Mesothelial cell of epicardium (in vitro differentiated cells): ENCODE data around the gene ERC2. TPM values are rescaled to one million over a fixed set of nuclear protein-coding genes. Genes with fewer than 3 reads are reported as not detected.

ENCODE experiments used
- DNase-seq, 2 experiments: peaks; one replicate each; pipeline ENCODE4 v3.0.0; 2021; ENCODE audit warnings: low spot score in 2 of 2; ENCODE audit not compliant: unreplicated experiment in 2 of 2
- H3K27ac Mint-ChIP-seq: 2 replicates; pipeline ENCODE4 v1.8.0; 2021; ENCODE audit warnings: mixed read lengths
- H3K27me3 Mint-ChIP-seq: 2 replicates; pipeline ENCODE4 v1.8.0; 2021; ENCODE audit warnings: low read depth, mixed read lengths
- H3K36me3 Mint-ChIP-seq: 2 replicates; pipeline ENCODE4 v1.8.0; 2021; ENCODE audit warnings: mixed read lengths
- H3K4me1 Mint-ChIP-seq: 2 replicates; pipeline ENCODE4 v1.8.0; 2021; ENCODE audit warnings: mixed read lengths
- H3K4me3 Mint-ChIP-seq: 2 replicates; pipeline ENCODE4 v1.8.0; 2021; ENCODE audit warnings: mild to moderate bottlenecking, moderate library complexity, mixed read lengths
- H3K9me3 Mint-ChIP-seq: 2 replicates; pipeline ENCODE4 v1.8.0; 2021; ENCODE audit warnings: mixed read lengths
- CTCF ChIP-seq: fragments of 200-600 bp; sonication (generic); IDR thresholded peaks from one replicate; pipeline ENCODE4 v1.5.0; 2021; ENCODE audit warnings: antibody characterized with exemption; ENCODE audit not compliant: unreplicated experiment
- total RNA-seq: library from RNA; stranded (reverse); gene quantifications from 3 replicates; pipeline ENCODE4 v1.2.1, GENCODE V29; 2021

The ERC2 gene
- total RNA-seq, 1 donor from 2014 or later: 15.6 TPM

DNA sequence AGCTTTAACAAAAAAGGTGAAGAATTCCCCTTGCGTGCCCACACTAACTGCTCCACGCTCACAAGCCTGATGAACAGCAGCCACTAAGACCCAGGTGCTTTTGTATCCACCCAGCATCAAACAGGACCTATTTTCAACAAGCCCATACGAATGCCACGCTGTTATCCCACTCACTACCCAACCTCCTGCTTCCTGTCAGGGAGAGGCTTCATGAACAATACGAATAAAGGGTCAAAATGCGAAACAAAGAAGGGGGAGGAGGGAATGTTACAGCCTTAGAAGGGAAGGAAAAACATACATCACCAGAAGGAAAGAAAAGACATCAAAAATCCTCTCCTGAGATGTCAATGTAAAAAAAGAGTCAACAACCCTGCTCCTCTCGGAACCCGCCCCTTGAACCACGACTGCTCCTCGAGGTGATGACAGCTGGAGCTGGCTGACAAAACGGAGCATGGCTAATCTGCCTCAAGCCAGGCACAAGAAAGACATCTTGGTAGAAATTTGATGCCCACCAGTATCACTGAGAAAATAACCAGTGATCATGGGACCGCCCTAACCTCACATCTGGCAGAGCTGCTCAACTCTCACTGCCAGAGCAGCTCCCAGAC lies 9.7 kb downstream of the ERC2 start:
- Mint-ChIP-seq H3K4me1 (peaks cover 4% of the 10 kb centered on the region), H3K27ac (no peak overlapping the region), H3K36me3 (no peaks in the 10 kb centered on the region), H3K27me3 (peaks cover 5% of the 10 kb centered on the region), H3K9me3 (no peaks in the 10 kb centered on the region), H3K4me3 (no peak overlapping the region)
- no peak for TF ChIP-seq CTCF
- DNase-seq: no peak

DNA sequence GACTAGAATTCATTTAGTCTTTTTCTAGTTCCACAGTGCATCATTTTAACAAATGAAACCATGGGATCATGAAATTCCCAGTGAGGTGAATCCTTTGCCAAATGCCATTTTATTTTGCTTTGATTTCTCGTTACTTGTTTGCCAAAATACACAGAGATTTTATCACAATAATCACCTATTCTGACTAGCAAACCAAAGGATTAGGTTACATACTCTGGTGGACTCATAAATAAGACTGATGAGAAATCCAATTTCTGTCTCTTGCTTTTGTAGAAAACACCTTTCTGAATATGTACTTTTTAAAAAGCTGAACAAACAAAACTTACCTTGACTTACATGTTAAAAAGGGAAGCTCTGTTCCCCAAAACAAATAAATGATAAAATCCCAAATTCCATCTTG lies 12.2 kb downstream of the ERC2 start:
- peaks cover 4% of the 10 kb centered on the region for H3K4me1 Mint-ChIP-seq
- TF ChIP-seq CTCF: no peak
- H3K4me3 Mint-ChIP-seq: no peak overlapping the region
- H3K27ac Mint-ChIP-seq: no peak overlapping the region
- no peak for DNase-seq
- H3K9me3 Mint-ChIP-seq: no peaks in the 10 kb centered on the region
- no peaks in the 10 kb centered on the region for H3K36me3 Mint-ChIP-seq
- peaks cover 4% of the 10 kb centered on the region for H3K27me3 Mint-ChIP-seq

DNA sequence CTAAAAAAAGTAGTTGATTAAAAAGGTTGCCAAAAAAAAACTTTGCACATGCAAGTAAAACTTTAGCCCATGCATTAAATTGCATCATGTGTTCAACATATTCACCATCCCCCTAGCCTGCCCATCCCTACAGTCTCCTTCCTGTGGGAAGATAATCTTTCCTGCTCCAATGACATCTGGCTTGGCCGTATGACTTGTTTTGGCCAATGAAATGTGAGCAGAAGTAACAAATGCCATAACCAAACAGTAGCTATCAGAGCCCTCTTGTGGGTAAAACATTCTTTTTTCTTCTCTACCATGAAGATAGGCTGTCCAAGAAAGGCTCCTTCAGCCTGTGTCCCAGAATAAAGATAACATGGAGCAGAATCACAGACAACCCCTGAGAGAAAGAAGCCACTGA lies 15.3 kb downstream of the ERC2 start:
- Mint-ChIP-seq H3K4me3 (no peak overlapping the region), H3K4me1 (peaks cover 4% of the 10 kb centered on the region), H3K27me3 (peaks cover 4% of the 10 kb centered on the region), H3K27ac (no peak overlapping the region), H3K36me3 (no peaks in the 10 kb centered on the region), H3K9me3 (no peaks in the 10 kb centered on the region)
- DNase-seq: no peak
- no peak for TF ChIP-seq CTCF

GRCh38 chr3:56452085-56452484 lies 16.2 kb downstream of the ERC2 start:
- TF ChIP-seq CTCF: no peak
- Mint-ChIP-seq H3K4me3 (no peak overlapping the region), H3K27ac (no peak overlapping the region), H3K36me3 (no peaks in the 10 kb centered on the region), H3K27me3 (no peaks in the 10 kb centered on the region), H3K4me1 (peaks cover 6% of the 10 kb centered on the region), H3K9me3 (no peaks in the 10 kb centered on the region)
- DNase-seq: no peak

- Mint-ChIP-seq H3K4me1 (peaks cover 1% of the 10 kb centered on the region), H3K36me3 (peaks cover 2% of the 10 kb centered on the region), H3K27me3 (no peaks in the 10 kb centered on the region), H3K4me3 (no peak overlapping the region), H3K9me3 (peaks cover 12% of the 10 kb centered on the region), H3K27ac (no peak overlapping the region)
- no peak for DNase-seq
- no peak for TF ChIP-seq CTCF
Observed at GRCh38 chr3:56443372-56443771, 24.9 kb downstream of the ERC2 start.

DNA sequence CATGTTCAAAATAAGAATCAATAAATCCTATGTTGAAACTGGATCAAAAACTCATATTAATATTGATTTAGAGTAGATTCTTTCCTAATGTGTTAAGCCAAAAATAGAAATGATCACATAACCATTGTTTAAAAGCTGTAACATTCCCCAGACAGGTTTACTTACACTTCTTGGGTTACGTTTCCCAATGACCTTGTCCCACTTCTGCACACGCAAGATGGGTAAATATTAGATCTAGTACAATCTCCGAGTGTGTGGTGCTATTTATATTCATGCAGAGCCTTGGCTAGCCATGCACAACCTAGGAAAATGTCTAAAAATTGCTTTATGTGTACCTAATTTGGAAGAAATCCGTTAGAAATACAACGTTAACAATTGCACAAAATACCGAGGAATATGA lies 39.6 kb downstream of the ERC2 start:
- Mint-ChIP-seq H3K4me1 (peaks cover 6% of the 10 kb centered on the region), H3K9me3 (peaks cover 10% of the 10 kb centered on the region), H3K36me3 (peaks cover 16% of the 10 kb centered on the region), H3K27me3 (no peaks in the 10 kb centered on the region), H3K4me3 (no peak overlapping the region), H3K27ac (no peak overlapping the region)
- TF ChIP-seq CTCF: no peak
- DNase-seq: no peak
